Fibroblast of villous mesenchyme (primary cell): ENCODE data around the gene FYCO1. TPM values are rescaled to one million over a fixed set of nuclear protein-coding genes. Genes with fewer than 3 reads are reported as not detected.

ENCODE experiments used
- DNase-seq: peaks from one replicate; pipeline ENCODE4 v3.0.0-alpha.2; 2010; ENCODE audit warnings: low read depth
- H3K4me3 ChIP-seq: 2 replicates; pipeline ENCODE4 v1.5.1; 2011; ENCODE audit warnings: low read depth, mild to moderate bottlenecking, low read length
- CTCF ChIP-seq: IDR thresholded peaks from 2 replicates; pipeline ENCODE4 v1.5.1; 2012; ENCODE audit warnings: low read depth, mild to moderate bottlenecking, low read length; ENCODE audit not compliant: insufficient read depth
- total RNA-seq: library from RNA; depleted of rRNA; stranded (reverse); fragments of >200 nt; gene quantifications from 2 replicates; pipeline ENCODE4 v1.2.3, GENCODE V29; 2012

The FYCO1 gene
- total RNA-seq, 1 donor, result 23.7 TPM

GRCh38 chr3:45914362-45915058, 81.1 kb downstream of the FYCO1 start:
- no peak for TF ChIP-seq CTCF
- no peak for DNase-seq
- H3K4me3 ChIP-seq, result no peak overlapping the region

- DNase-seq, result no peak
- H3K4me3 ChIP-seq, result no peak overlapping the region
- no peak for TF ChIP-seq CTCF
Observed at GRCh38 chr3:45912435-45912834, 83.2 kb downstream of the FYCO1 start.

- no peak for TF ChIP-seq CTCF
- no peak for DNase-seq
- H3K4me3 ChIP-seq, result no peak overlapping the region
Observed at GRCh38 chr3:45911511-45912226, 84.0 kb downstream of the FYCO1 start.

- TF ChIP-seq CTCF, result no peak
- no peak overlapping the region for H3K4me3 ChIP-seq
- DNase-seq, result no peak
Observed at GRCh38 chr3:45910892-45911291, 84.7 kb downstream of the FYCO1 start.

GRCh38 chr3:45909542-45909941, 86.1 kb downstream of the FYCO1 start:
- DNase-seq, result no peak
- TF ChIP-seq CTCF, result no peak
- no peak overlapping the region for H3K4me3 ChIP-seq

- H3K4me3 ChIP-seq, result no peak overlapping the region
- no peak for DNase-seq
- TF ChIP-seq CTCF, result no peak
Observed at GRCh38 chr3:45908761-45909160, 86.9 kb downstream of the FYCO1 start.
